Activated CD8-positive, alpha-beta memory T cell treated with anti-CD3 and anti-CD28 coated beads for 48 hours (primary cell): ENCODE results near the gene AGBL5.
"Not testable (repeated sequence)": the region's sequence is repeated elsewhere in the genome, so short reads cannot be mapped to it uniquely, and the experiment has no call there.

Experiments used
- DNase-seq, 3 experiments: peaks; one replicate each; pipeline ENCODE4 v3.0.0-alpha.2; 2020; ENCODE audit warnings: low read depth in 2 of 3, low spot score in 2 of 3

The AGBL5 gene

GRCh38 chr2:27115519-27115918 is 64.1 kb downstream of the AGBL5 start:
- no peak for DNase-seq

- DNase-seq: no peak
These were observed 66.6 kb downstream of the AGBL5 start for GRCh38 chr2:27117995-27118524.

GRCh38 chr2:27118525-27119329 is 67.3 kb downstream of the AGBL5 start, which contains the start of gene CGREF1:
Gene CGREF1, minus strand, starts transcription at chr2:27119128. Its CDS starts 14,762 bp downstream, at chr2:27104366.
- no peak for DNase-seq

- not testable (repeated sequence) for DNase-seq
These were observed 67.8 kb downstream of the AGBL5 start for GRCh38 chr2:27119330-27119670.
